OCI-LY3 (cell line): ENCODE results near the gene SH3GL1.

Experiments
- CTCF ChIP-seq: fragments of 200-600, 300-600 bp; sonication (generic); IDR thresholded peaks from 2 replicates; pipeline ENCODE4 v1.5.1; 2014; ENCODE audit warnings: antibody characterized with exemption, low read length, low read depth
- EZH2phosphoT487 ChIP-seq: fragments of 200-600 bp; shearing (Covaris generic); IDR thresholded peaks from 2 replicates; pipeline ENCODE4 v1.6.1; 2018; ENCODE audit warnings: antibody characterized with exemption, mixed run types, low read depth

GRCh38 chr19:4327252-4327876 lies 73.0 kb downstream of the SH3GL1 start:
- TF ChIP-seq EZH2phosphoT487 (no peak), CTCF (no peak)
